AG10803 (cell line): Measurements from ENCODE around the gene NFIC.
A peak's percentile ranks its signal among the peaks of the same experiment; 100 is the strongest.

Experiments used
- DNase-seq: peaks from one replicate; pipeline ENCODE4 v3.0.0; 2010; ENCODE audit warnings: low read depth
- H3K4me3 ChIP-seq: 2 replicates; pipeline ENCODE4 v1.5.1; 2011; ENCODE audit warnings: mild to moderate bottlenecking, low read length, control low read depth
- CTCF ChIP-seq: conservative IDR thresholded peaks from 2 replicates; pipeline ENCODE4 v1.5.1; 2011; ENCODE audit warnings: mild to moderate bottlenecking, low read length, control low read depth, inconsistent platforms

NFIC gene

GRCh38 chr19:3457528-3458228, 91.3 kb downstream of the NFIC start:
- TF ChIP-seq CTCF: no peak
- H3K4me3 ChIP-seq: no peak overlapping the region
- no peak for DNase-seq

- no peak overlapping the region for H3K4me3 ChIP-seq
- no peak for DNase-seq
- no peak for TF ChIP-seq CTCF
Observed at GRCh38 chr19:3458229-3459088, 92.1 kb downstream of the NFIC start.

- TF ChIP-seq CTCF: no peak
- peak; percentile 88 for DNase-seq
Observed at GRCh38 chr19:3459089-3459881, 92.9 kb downstream of the NFIC start.

GRCh38 chr19:3459965-3460582, 93.7 kb downstream of the NFIC start:
- DNase-seq: no peak
- TF ChIP-seq CTCF: no peak
- no peak overlapping the region for H3K4me3 ChIP-seq

More at GRCh38 chr19:3459089-3459881, 92.9 kb downstream of the NFIC start:
- no peak overlapping the region for H3K4me3 ChIP-seq

GRCh38 chr19:3462991-3463713, 96.8 kb downstream of the NFIC start:
- no peak for DNase-seq
- no peak overlapping the region for H3K4me3 ChIP-seq

More at GRCh38 chr19:3462991-3463713, 96.8 kb downstream of the NFIC start:
- TF ChIP-seq CTCF: no peak
